Lung (tissue), 12 donors: ENCODE data around the gene SLC18A3. TPM values are rescaled to one million over a fixed set of nuclear protein-coding genes. Genes with fewer than 3 reads are reported as not detected.

Experiments used
- ATAC-seq: fragments of 200-7000 bp; cut with Tn5 transposase; one replicate; pipeline ENCODE4 v1.9.1; 2020; ENCODE audit warnings: moderate number of reproducible peaks; ENCODE audit not compliant: insufficient read depth, low FRiP score
- DNase-seq, 3 donors: peaks; one replicate each; pipeline ENCODE4 v3.0.0-alpha.2; 2013 to 2017
- H3K27ac ChIP-seq, 2 donors: one replicate each; pipeline ENCODE4 v1.5.1; 2013; ENCODE audit warnings: mild to moderate bottlenecking in 2 of 2, moderate library complexity in 2 of 2, control low read depth in 1 of 2, inconsistent platforms in 1 of 2, low read depth in 1 of 2, low read length in 1 of 2
- H3K27me3 ChIP-seq, 3 donors: one replicate each; pipeline ENCODE4 v1.5.1; 2013; ENCODE audit warnings: low read length in 2 of 3; ENCODE audit not compliant: control insufficient read depth in 3 of 3, insufficient read depth in 3 of 3
- H3K36me3 ChIP-seq, 4 donors: one replicate each; pipeline ENCODE4 v1.5.1; 2013; ENCODE audit warnings: low read length in 4 of 4, mild to moderate bottlenecking in 1 of 4, moderate library complexity in 1 of 4; ENCODE audit not compliant: control insufficient read depth in 4 of 4, insufficient read depth in 4 of 4
- H3K4me1 ChIP-seq, 5 donors: one replicate each; pipeline ENCODE4 v1.5.1; 2013; ENCODE audit warnings: low read length in 5 of 5, mild to moderate bottlenecking in 2 of 5, moderate library complexity in 1 of 5; ENCODE audit not compliant: control insufficient read depth in 5 of 5, insufficient read depth in 5 of 5
- H3K4me3 ChIP-seq: one replicate; pipeline ENCODE4 v1.5.1; 2013; ENCODE audit warnings: mild to moderate bottlenecking, control low read depth, moderate library complexity
- H3K9ac ChIP-seq, 2 donors: one replicate each; pipeline ENCODE4 v1.5.1; 2013; ENCODE audit warnings: low read length in 2 of 2, control low read depth in 1 of 2; ENCODE audit not compliant: insufficient read depth in 1 of 2
- H3K9me3 ChIP-seq, 4 donors: one replicate each; pipeline ENCODE4 v1.5.1; 2013; ENCODE audit warnings: low read length in 3 of 4, mild to moderate bottlenecking in 1 of 4, moderate library complexity in 1 of 4; ENCODE audit not compliant: control insufficient read depth in 4 of 4, insufficient read depth in 3 of 4
- CTCF ChIP-seq: IDR thresholded peaks from 2 replicates; pipeline ENCODE4 v1.5.1; 2012; ENCODE audit warnings: mild to moderate bottlenecking; ENCODE audit errors: control extremely low read depth, extremely low read depth
- WGBS, 2 donors: extraction: QIAGEN DNeasy Blood & Tissue Kit; methylation state at CpG; one replicate each; pipeline ENCODE4 v1.1.7; 2013; 5-methylcytosine and 5-hydroxymethylcytosine counted together
- polyA plus RNA-seq, 2 donors: library from polyadenylated mRNA; stranded (reverse); fragments of 200-250 nt; gene quantifications; one replicate each; pipeline ENCODE4 v1.2.1, GENCODE V29; 2013
- total RNA-seq, 2 donors: library from RNA; depleted of rRNA in 1 of 2; stranded (reverse); fragments of >200 nt in 1 of 2; gene quantifications; one replicate each; pipeline ENCODE4 v1.2.1, GENCODE V29; 2014 to 2021
- donor health status: control.
- donor health status: control.
- donor health status: Bipolar disorder and iron deficiency.
- donor health status: healthy.
- donor health status: DM: yes; HTN: yes; CAD: no.

SLC18A3 gene
- total and polyA plus RNA-seq, 4 donors, result not detected

GRCh38 chr10:49629431-49629881 lies 19.3 kb downstream of the SLC18A3 start:
- peaks cover 0 to 3% (median 0%) of the 10 kb centered on the region in 5 donors for H3K4me1 ChIP-seq
- TF ChIP-seq CTCF, result no peak
- 75 to 79% methylated on average over 9 of the region's 9 CpGs for WGBS, 2 donors
- H3K9me3 ChIP-seq, result peaks cover 0 to 6% (median 0%) of the 10 kb centered on the region in 4 donors
- no peak for ATAC-seq
- H3K27ac ChIP-seq, result no peak overlapping the region
- no peak for DNase-seq
- peaks cover 0 to 16% (median 0%) of the 10 kb centered on the region in 3 donors for H3K27me3 ChIP-seq
- no peak overlapping the region for H3K4me3 ChIP-seq
- no peaks in the 10 kb centered on the region for H3K36me3 ChIP-seq
- no peak overlapping the region for H3K9ac ChIP-seq

DNA sequence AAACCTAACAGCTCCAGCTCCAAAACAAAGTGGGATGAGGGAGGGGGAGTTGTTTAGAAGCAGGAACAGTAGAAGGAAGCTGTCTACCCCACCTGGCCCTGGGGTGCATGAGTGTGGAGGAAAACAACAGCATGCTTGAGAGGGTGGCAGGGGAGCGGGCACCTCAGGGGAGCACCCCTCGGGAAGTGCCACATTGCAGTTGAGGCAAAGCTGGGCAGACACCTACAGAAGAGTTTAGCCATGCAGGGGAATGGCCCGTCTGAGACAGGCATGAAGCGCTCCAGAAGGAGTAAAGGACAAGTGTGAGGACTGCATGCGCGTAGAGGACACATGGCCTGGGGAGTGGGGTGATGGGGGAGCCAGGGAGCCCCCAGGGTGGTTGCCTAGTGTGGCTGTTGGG lies 21.9 kb downstream of the SLC18A3 start:
- no peak overlapping the region for H3K4me3 ChIP-seq
- no peak overlapping the region for H3K27ac ChIP-seq
- H3K36me3 ChIP-seq, result no peaks in the 10 kb centered on the region
- DNase-seq, result no peak
- no peak for ATAC-seq
- no peak for TF ChIP-seq CTCF
- peaks cover 0 to 14% (median 0%) of the 10 kb centered on the region in 3 donors for H3K27me3 ChIP-seq
- 90 to 91% methylated on average over 6 of the region's 6 CpGs for whole genome bisulfite sequencing, 2 donors
- H3K9ac ChIP-seq, result no peak overlapping the region
- peaks cover 0 to 6% (median 0%) of the 10 kb centered on the region in 4 donors for H3K9me3 ChIP-seq
- peaks cover 0 to 3% (median 0%) of the 10 kb centered on the region in 5 donors for H3K4me1 ChIP-seq

DNA sequence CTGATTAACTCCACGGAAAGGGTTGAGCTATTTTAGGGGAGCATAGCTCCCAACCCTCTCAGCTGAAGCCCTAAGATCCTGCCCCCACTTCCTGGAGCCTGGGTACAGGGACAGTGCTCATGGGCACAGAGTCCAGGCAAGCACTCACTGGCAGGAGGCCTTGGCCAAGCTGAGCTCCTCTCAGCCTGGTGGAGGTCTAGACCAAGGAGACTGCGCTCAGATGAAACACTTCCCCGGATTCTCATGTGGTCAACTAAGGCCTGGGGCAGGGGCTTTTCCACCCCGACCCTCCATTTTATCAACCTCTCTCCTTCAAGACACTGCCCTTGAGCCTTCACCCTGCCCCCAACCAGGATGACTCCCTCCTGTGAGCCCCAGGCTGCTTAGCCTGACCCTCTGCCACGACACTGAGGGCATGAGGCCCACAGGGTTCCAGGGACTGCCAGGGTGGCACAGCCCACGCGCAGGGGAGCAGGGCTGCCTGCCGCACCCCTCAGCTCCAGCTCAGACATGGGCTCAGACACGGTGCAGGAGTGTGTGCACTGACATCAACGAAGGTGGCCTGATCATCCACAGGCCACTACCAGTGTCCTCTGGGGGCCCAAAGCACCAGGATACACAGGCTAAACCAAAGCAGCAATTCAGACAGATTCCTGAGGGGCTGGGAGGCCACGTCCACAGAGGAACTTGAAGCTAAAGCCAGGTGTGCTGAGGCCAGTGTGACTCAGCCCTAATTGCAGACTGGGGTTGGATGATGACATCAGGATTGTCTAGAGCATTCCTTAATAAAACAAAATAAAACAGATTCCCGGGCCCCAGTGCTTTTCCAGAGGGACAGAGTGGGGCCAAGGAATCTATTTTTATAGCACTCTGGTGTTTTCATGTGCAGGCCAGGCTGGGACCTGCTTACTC lies 22.6 kb downstream of the SLC18A3 start:
- Histone ChIP-seq H3K9me3 (peaks cover 0 to 3% (median 0%) of the 10 kb centered on the region in 4 donors), H3K4me1 (peaks cover 0 to 3% (median 0%) of the 10 kb centered on the region in 5 donors), H3K27me3 (peaks cover 0 to 21% (median 0%) of the 10 kb centered on the region in 3 donors), H3K9ac (no peak overlapping the region), H3K4me3 (no peak overlapping the region), H3K36me3 (no peaks in the 10 kb centered on the region), H3K27ac (no peak overlapping the region)
- ATAC-seq (no peak), DNase-seq (no peak)
- no peak for TF ChIP-seq CTCF
- 57 to 66% methylated on average over 12 of the region's 12 CpGs for WGBS, 2 donors
